Erythroblast (primary cell): ENCODE measurements around the gene SGIP1.

Experiments
- DNase-seq, 2 experiments: peaks; one replicate each; lab custom pipeline; 2025; lab: John Stamatoyannopoulos, UW
- GATA1 ChIP-seq: IDR thresholded peaks from 2 replicates; pipeline ENCODE4 v1.6.1; 2011; ENCODE audit warnings: low read depth, mild to moderate bottlenecking, control low read depth, low read length, moderate library complexity
- POLR2A ChIP-seq: IDR thresholded peaks from 2 replicates; pipeline ENCODE4 v1.6.1; 2011; ENCODE audit warnings: mild to moderate bottlenecking, low read length

Gene SGIP1

GRCh38 chr1:66618390-66618789 is 84.4 kb downstream of the SGIP1 start:
- no peak for DNase-seq
- TF ChIP-seq POLR2A (no peak), GATA1 (no peak)

GRCh38 chr1:66623812-66624211 is 89.9 kb downstream of the SGIP1 start:
- DNase-seq, result no peak
- TF ChIP-seq POLR2A (no peak), GATA1 (no peak)

GRCh38 chr1:66624412-66625060 is 90.6 kb downstream of the SGIP1 start:
- TF ChIP-seq POLR2A (no peak), GATA1 (no peak)
- no peak for DNase-seq

DNA sequence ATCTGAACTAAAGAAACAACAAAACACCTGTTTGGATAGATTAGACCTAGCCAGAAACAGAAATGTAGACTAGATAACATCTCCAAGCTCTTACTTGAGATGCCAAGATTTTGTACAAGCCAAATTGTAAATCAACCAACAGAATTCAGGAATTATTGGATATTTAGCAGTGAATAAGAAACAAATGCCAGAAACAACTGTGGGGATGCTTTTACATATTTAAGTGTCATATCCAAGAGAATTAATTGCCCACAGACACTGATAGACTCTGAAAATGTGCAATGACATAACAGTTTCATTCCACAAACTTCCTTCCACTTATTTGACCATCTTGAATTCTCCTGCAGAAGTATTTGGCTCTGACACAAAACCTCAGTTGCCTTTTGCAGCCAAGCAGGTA is 92.3 kb downstream of the SGIP1 start:
- TF ChIP-seq POLR2A (no peak), GATA1 (no peak)
- DNase-seq, result no peak

- TF ChIP-seq GATA1, result no peak
- no peak for TF ChIP-seq POLR2A
- no peak for DNase-seq
Measured at GRCh38 chr1:66628926-66629325, 95.0 kb downstream of the SGIP1 start.

DNA sequence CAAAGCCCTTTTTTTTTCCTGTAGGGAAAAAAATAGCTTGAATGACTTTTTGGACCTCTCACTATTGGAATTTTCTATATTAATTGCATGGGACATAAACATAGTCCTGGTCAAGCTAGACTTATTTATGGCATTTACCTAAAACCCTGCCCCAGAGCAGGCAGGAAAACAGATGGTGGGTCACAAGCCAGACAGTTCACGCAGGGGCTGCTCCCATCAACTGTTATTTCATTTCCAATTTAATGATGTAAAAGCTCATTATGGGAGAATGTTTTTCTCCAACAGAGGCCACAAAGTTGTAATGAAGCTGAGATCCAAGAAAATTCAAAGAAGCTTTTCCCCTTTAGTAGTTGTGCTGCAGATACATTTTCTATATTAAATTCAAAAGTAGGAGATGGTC is 99.2 kb downstream of the SGIP1 start:
- no peak for DNase-seq
- TF ChIP-seq GATA1 (no peak), POLR2A (no peak)

GRCh38 chr1:66637146-66637545 is 103.2 kb downstream of the SGIP1 start:
- TF ChIP-seq GATA1 (no peak), POLR2A (no peak)
- DNase-seq, result no peak

DNA sequence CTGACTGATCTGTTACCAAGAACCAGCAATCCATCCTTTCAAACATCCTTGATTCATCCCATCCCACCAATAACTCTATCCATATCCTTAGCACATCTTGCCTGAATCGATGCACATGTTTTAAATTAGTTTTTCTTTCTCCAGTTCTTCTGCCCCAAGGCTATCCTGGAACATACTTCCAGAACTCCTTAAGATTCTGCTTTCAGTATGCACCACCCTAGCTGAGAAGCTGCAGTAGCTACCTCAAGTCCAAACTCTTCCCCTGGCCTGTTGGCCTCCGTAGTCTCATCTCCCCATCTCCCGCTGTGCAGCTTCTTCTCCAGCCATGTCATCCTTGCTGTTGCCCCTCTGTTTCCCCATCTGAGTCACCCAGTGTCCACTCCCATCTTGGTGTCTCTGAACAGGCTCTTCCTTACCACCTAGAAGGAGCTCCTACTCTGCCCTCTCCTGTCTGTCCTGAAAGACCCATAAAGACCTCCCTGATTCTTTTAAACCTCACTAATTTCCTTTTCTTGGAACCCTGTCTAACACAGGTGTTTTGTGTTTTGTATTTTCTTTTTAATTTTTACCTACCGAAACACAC is 108.0 kb downstream of the SGIP1 start:
- no peak for DNase-seq
- TF ChIP-seq GATA1, result no peak
- TF ChIP-seq POLR2A, result no peak

DNA sequence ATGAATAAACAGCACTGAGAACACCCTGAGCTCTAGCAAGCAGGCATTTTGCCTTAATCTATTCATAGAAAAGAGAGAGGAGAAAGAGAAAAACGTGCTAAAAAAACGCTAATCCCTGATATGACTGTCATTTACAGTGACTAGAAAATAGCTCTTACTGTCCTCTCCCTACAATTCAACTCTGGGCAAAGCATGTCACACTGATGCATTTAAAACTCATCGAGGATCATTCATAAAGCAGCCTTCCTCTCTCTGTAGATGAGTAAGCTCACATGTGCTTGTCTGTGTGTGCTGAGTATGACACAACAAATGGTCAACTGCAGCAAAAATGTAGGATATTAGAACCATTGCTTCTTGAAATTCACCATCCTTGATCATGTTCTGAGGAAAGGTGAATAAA is 109.0 kb downstream of the SGIP1 start:
- no peak for TF ChIP-seq POLR2A
- TF ChIP-seq GATA1, result no peak
- no peak for DNase-seq

GRCh38 chr1:66644331-66644730 is 110.4 kb downstream of the SGIP1 start:
- no peak for TF ChIP-seq POLR2A
- TF ChIP-seq GATA1, result no peak
- no peak for DNase-seq

GRCh38 chr1:66648901-66649595 is 115.1 kb downstream of the SGIP1 start:
- no peak for TF ChIP-seq POLR2A
- TF ChIP-seq GATA1, result no peak
- no peak for DNase-seq

DNA sequence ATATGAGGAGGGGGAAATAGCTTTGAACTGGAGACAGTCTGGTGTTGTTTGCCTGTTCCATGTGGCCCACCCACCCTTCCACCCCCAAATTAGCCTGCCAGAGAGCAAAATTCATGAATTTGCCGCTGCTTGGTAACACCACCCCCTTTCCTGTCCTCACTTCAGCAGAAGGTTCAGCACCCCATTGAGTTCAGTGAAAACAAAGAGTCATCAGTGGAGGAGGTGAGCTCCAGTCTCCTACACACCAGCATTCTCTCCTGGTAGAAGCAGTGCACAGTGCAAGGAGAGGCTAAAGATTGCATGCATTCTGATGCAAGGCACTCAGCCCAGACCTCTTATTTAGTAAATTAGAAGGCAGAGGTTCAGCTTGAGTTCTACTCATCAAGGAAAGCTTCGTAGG is 118.6 kb downstream of the SGIP1 start:
- no peak for DNase-seq
- TF ChIP-seq GATA1, result no peak
- no peak for TF ChIP-seq POLR2A

- DNase-seq, result no peak
- no peak for TF ChIP-seq POLR2A
- TF ChIP-seq GATA1, result no peak
Measured at GRCh38 chr1:66654643-66655042, 120.7 kb downstream of the SGIP1 start.

- DNase-seq, result no peak
- TF ChIP-seq POLR2A (no peak), GATA1 (no peak)
Measured at GRCh38 chr1:66671455-66671854, 137.5 kb downstream of the SGIP1 start.
